Ovary (tissue), 9 donors: Measurements from ENCODE around the gene INPP5B. TPM values are rescaled to one million over a fixed set of nuclear protein-coding genes. Genes with fewer than 3 reads are reported as not detected.

Source experiments
- DNase-seq, 5 donors: peaks; one replicate each; pipeline ENCODE4 v3.0.0-alpha.2; 2019 to 2020
- H3K27ac ChIP-seq, 2 donors: fragments of 200-600 bp; one replicate each; pipeline versions ENCODE4 v1.5.1 to v1.8.0; 2019 to 2022
- H3K27me3 ChIP-seq: fragments of 200-600 bp; one replicate; pipeline ENCODE4 v1.8.0; 2022
- H3K36me3 ChIP-seq: fragments of 200-600 bp; sonication (generic); one replicate; pipeline ENCODE4 v1.5.1; 2019
- H3K4me1 ChIP-seq: one replicate; pipeline ENCODE4 v1.8.1; 2013; ENCODE audit warnings: mild to moderate bottlenecking, moderate library complexity; ENCODE audit not compliant: insufficient read depth
- H3K4me3 ChIP-seq: fragments of 200-600 bp; sonication (generic); one replicate; pipeline ENCODE4 v1.5.1; 2017
- H3K9me3 ChIP-seq, 2 donors: fragments of 200-600 bp in 1 of 2; sonication (generic) in 1 of 2; one replicate each; pipeline versions ENCODE4 v1.5.1 to v1.8.1; 2013 to 2019; ENCODE audit warnings: mild to moderate bottlenecking in 1 of 2, moderate library complexity in 1 of 2
- CTCF ChIP-seq, 3 donors: fragments of 450-650 bp in 2 of 3; fragments of 200-600 bp in 1 of 3; IDR thresholded peaks; one replicate each; pipeline versions ENCODE4 v1.5.1 to v1.8.0; 2016 to 2022; ENCODE audit warnings: antibody characterized with exemption in 3 of 3, mild to moderate bottlenecking in 1 of 3
- EP300 ChIP-seq: sonication (generic); formaldehyde crosslinking; IDR thresholded peaks from one replicate; pipeline ENCODE4 v1.6.1; 2017; ENCODE audit warnings: antibody characterized with exemption
- POLR2A ChIP-seq: fragments of 450-650 bp; IDR thresholded peaks from one replicate; pipeline ENCODE4 v1.6.1; 2017; ENCODE audit warnings: antibody characterized with exemption, mild to moderate bottlenecking, moderate library complexity
- WGBS, 3 donors: extraction: QIAGEN DNeasy Blood & Tissue Kit in 1 of 3; methylation state at CpG; one replicate each; pipeline versions ENCODE4 v1.1.5 to v1.1.7; 2013 to 2017; 5-methylcytosine and 5-hydroxymethylcytosine counted together
- intact Hi-C, 4 donors: fragments of 100-400 bp; cut with DNase I; formaldehyde crosslinking; loops; one replicate each; pipeline versions ENCODE4 v1.11.0 to v1.15.1; 2022 to 2023
- polyA plus RNA-seq, 2 donors: library from polyadenylated mRNA; stranded (reverse); fragments of 200-250 nt in 1 of 2; fragments of 350-450 nt in 1 of 2; fragmentation: Illumina TruSeq in 1 of 2; extraction: RNeasy Lipid Tissue Mini Kit (QIAGEN cat#74804) in 1 of 2; gene quantifications; one replicate each; pipeline ENCODE4 v1.2.3, GENCODE V29; 2013 to 2014
- total RNA-seq, 7 donors: library from RNA; depleted of rRNA in 2 of 7; stranded (reverse); fragments of >200 nt in 2 of 7; fragmentation: NEBNext Ultra II Directional in 3 of 7; extraction: Animal tissue kit (Norgen Biotek cat#: 25700) in 3 of 7; gene quantifications; one replicate each; pipeline versions ENCODE4 v1.1.0 to v1.2.4, GENCODE V29; 2016 to 2023
- donor health status: DM: no; HTN: no; CAD: no; lungs with moderate emphysema.
- donor health status: DM: no; HTN: no; CAD: no.
- donor health status: Bipolar disorder and iron deficiency.
- donor health status: DM: yes; HTN: yes; CAD: no.
- donor health status: DM: no; HTN: no; CAD: no.
- donor health status: DM: yes; HTN: yes; CAD: no.

The INPP5B gene
- total and polyA plus RNA-seq, 9 donors: 23.2 to 68.5 (median 33.5) TPM

GRCh38 chr1:37925316-37925715 is 21.5 kb downstream of the INPP5B start:
- H3K27ac ChIP-seq: no peak overlapping the region
- no peaks in the 10 kb centered on the region for H3K9me3 ChIP-seq
- no peaks in the 10 kb centered on the region for H3K27me3 ChIP-seq
- peaks cover 3% of the 10 kb centered on the region for H3K4me1 ChIP-seq
- 75 to 82% (median 76%) methylated on average over 4 of the region's 4 CpGs for WGBS, 3 donors
- intact Hi-C loops: no loop called here
- no peak overlapping the region for H3K4me3 ChIP-seq
- no peak for DNase-seq
- TF ChIP-seq CTCF (IDR thresholded peaks at IDR 0.05): no peak
- TF ChIP-seq POLR2A: no peak
- no peak for TF ChIP-seq EP300
- no peaks in the 10 kb centered on the region for H3K36me3 ChIP-seq

- H3K4me3 ChIP-seq: no peak overlapping the region
- intact Hi-C loops: no loop called here
- H3K4me1 ChIP-seq: peaks cover 3% of the 10 kb centered on the region
- no peaks in the 10 kb centered on the region for H3K36me3 ChIP-seq
- WGBS, 3 donors: 94 to 98% (median 95%) methylated on average over 3 of the region's 3 CpGs
- TF ChIP-seq CTCF (IDR thresholded peaks at IDR 0.05): no peak
- no peak for TF ChIP-seq EP300
- TF ChIP-seq POLR2A: no peak
- no peaks in the 10 kb centered on the region for H3K27me3 ChIP-seq
- DNase-seq: no peak
- no peak overlapping the region for H3K27ac ChIP-seq
- H3K9me3 ChIP-seq: no peaks in the 10 kb centered on the region
Measured at GRCh38 chr1:37923551-37923889, 23.3 kb downstream of the INPP5B start.

GRCh38 chr1:37922767-37923550 is 23.9 kb downstream of the INPP5B start:
- Histone ChIP-seq H3K9me3 (no peaks in the 10 kb centered on the region), H3K4me3 (no peak overlapping the region), H3K27ac (no peak overlapping the region), H3K27me3 (no peaks in the 10 kb centered on the region), H3K4me1 (peaks cover 3% of the 10 kb centered on the region), H3K36me3 (no peaks in the 10 kb centered on the region)
- 77 to 79% (median 78%) methylated on average over 4 of the region's 4 CpGs for WGBS, 3 donors
- TF ChIP-seq CTCF (IDR thresholded peaks at IDR 0.05): no peak
- intact Hi-C loops: no loop called here
- DNase-seq: no peak

GRCh38 chr1:37919277-37919676 is 27.6 kb downstream of the INPP5B start:
- 61 to 78% (median 63%) methylated on average over 1 of the region's 1 CpG for WGBS, 3 donors
- Histone ChIP-seq H3K4me3 (no peak overlapping the region), H3K9me3 (no peaks in the 10 kb centered on the region), H3K27me3 (no peaks in the 10 kb centered on the region), H3K4me1 (peaks cover 4% of the 10 kb centered on the region), H3K36me3 (no peaks in the 10 kb centered on the region), H3K27ac (no peak overlapping the region)
- intact Hi-C loops: no loop called here
- DNase-seq: no peak
- TF ChIP-seq CTCF (IDR thresholded peaks at IDR 0.05): no peak
- no peak for TF ChIP-seq EP300
- no peak for TF ChIP-seq POLR2A
